ENCODE measurements around the gene F13B. TPM values are rescaled to one million over a fixed set of nuclear protein-coding genes. Genes with fewer than 3 reads are reported as not detected.
"Not testable (repeated sequence)": the region's sequence is repeated elsewhere in the genome, so short reads cannot be mapped to it uniquely, and the experiment has no call there.

Gene F13B, protein sequence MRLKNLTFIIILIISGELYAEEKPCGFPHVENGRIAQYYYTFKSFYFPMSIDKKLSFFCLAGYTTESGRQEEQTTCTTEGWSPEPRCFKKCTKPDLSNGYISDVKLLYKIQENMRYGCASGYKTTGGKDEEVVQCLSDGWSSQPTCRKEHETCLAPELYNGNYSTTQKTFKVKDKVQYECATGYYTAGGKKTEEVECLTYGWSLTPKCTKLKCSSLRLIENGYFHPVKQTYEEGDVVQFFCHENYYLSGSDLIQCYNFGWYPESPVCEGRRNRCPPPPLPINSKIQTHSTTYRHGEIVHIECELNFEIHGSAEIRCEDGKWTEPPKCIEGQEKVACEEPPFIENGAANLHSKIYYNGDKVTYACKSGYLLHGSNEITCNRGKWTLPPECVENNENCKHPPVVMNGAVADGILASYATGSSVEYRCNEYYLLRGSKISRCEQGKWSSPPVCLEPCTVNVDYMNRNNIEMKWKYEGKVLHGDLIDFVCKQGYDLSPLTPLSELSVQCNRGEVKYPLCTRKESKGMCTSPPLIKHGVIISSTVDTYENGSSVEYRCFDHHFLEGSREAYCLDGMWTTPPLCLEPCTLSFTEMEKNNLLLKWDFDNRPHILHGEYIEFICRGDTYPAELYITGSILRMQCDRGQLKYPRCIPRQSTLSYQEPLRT
- total RNA-seq (not detected), polyA plus RNA-seq (not detected)
- long read RNA-seq, donor 1: 0 reads
- long read RNA-seq, donor 2: 0 reads

DNA sequence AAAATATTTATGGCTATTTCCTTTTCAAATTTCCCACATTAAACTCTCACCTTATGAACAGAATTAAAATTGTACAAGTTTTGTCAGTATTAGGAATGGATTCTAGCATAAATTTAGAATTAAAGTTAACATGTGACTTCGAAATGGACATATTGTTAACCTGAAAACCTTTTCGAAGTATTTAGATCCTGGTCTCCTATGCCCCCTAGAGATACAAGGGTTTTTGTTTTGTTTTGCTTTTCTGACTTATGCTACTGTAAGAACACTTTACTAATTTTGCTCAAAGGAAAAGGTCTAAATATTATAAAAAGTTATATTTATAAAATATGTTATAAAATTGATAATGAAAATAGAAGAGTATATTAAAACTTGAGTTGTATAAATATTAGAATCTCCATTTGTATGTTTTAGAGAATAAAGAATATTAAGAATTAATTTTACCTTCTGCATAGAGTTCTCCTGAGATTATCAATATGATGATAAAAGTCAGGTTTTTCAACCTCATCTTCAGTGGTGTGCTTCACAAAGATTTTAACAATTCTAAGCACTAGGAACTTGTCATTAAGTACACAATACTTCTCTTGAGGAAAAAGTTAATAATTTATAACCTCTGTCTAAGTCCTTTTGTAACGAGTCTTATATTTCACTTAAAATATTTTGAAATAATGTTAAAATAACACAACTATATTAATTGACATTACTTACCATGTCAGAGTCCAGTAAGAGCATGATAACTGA is at the start of gene F13B:
Gene F13B (minus strand): TSS at position 542 of the 738 bp plus-strand sequence. CDS start 37 bp downstream, at position 505.
- H3K27ac ChIP-seq (ENCODE audit: low read depth in 1 of 2, low read length in 2 of 2): no peak within 1 kb of the TSS
- 80 to 81% methylated on average over 3 of the region's 3 CpGs for whole genome bisulfite sequencing, 2 donors
- no peaks in the 10 kb centered on the region for H3K27me3 ChIP-seq (ENCODE audit: control insufficient read depth in 1 of 2, insufficient read depth in 2 of 2, low read length in 1 of 2)
- peaks cover 4% of the 10 kb centered on the region for H3K9me3 ChIP-seq (ENCODE audit: control insufficient read depth, low read length)
- no peak for DNase-seq
- intact Hi-C loops (cut with DNase I): no loop called here
- no peaks in the 10 kb centered on the region for H3K4me1 ChIP-seq (ENCODE audit: control insufficient read depth in 1 of 2, insufficient read depth in 2 of 2, low read length in 2 of 2)
- no peaks in the 10 kb centered on the region for H3K36me3 ChIP-seq (ENCODE audit: control insufficient read depth in 1 of 2, insufficient read depth in 2 of 2, low read length in 1 of 2)
- ATAC-seq (ENCODE audit: low FRiP score): no peak
- H3K4me3 ChIP-seq (ENCODE audit: low read length in 2 of 2): no peak within 1 kb of the TSS

DNA sequence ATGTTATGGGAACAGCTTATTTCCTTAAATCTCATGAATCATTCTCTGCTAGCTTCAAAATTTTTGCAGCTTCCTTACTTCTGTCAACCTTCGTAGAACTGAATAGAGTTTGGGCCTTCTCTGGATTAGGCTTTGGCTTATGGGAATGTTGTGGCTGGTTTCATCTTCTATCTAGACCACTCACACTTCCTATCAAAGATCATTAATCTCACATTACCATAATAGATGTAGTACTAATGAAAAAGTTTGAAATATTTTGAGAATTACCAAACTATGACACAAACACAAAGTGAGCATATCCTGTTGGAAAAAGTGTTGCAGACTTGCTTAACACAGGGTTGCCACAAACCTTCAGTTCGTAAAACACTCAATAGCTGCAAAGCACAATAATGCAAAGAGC is 49.1 kb upstream of the F13B start:
- Histone ChIP-seq H3K9me3 (ENCODE audit: control insufficient read depth, low read length) (no peaks in the 10 kb centered on the region), H3K27me3 (ENCODE audit: control insufficient read depth in 1 of 2, insufficient read depth in 2 of 2, low read length in 1 of 2) (no peaks in the 10 kb centered on the region), H3K4me3 (ENCODE audit: low read length in 2 of 2) (no peak overlapping the region), H3K4me1 (ENCODE audit: control insufficient read depth in 1 of 2, insufficient read depth in 2 of 2, low read length in 2 of 2) (no peaks in the 10 kb centered on the region), H3K27ac (ENCODE audit: low read depth in 1 of 2, low read length in 2 of 2) (no peak overlapping the region), H3K36me3 (ENCODE audit: control insufficient read depth in 1 of 2, insufficient read depth in 2 of 2, low read length in 1 of 2) (no peaks in the 10 kb centered on the region)
- intact Hi-C loops (cut with DNase I): no loop called here
- ATAC-seq (ENCODE audit: low FRiP score) (no peak), DNase-seq (no peak)
- 94 to 97% methylated on average over 2 of the region's 2 CpGs for whole genome bisulfite sequencing, 2 donors

DNA sequence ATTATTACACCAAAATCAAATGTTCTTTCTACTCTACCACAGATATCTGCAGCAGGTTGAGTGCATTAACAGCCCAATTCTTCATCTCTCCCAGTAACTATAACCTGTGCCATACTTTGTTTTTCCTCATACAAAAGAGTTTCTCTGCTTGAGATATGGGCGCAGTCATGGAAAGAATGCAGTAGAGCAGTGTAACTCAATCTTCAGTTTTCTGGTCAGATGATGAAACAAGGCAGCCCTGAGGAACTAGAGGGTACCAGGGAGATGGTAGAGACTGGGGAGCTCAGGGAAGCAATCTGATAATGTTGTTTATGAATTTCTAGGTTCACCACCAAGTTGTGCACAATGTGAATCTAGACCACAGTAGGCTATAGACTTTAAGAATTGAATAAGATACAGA is 39.8 kb upstream of the F13B start:
- Histone ChIP-seq H3K36me3 (ENCODE audit: control insufficient read depth in 1 of 2, insufficient read depth in 2 of 2, low read length in 1 of 2) (no peaks in the 10 kb centered on the region), H3K4me1 (ENCODE audit: control insufficient read depth in 1 of 2, insufficient read depth in 2 of 2, low read length in 2 of 2) (no peaks in the 10 kb centered on the region), H3K4me3 (ENCODE audit: low read length in 2 of 2) (no peak overlapping the region), H3K27ac (ENCODE audit: low read depth in 1 of 2, low read length in 2 of 2) (no peak overlapping the region), H3K9me3 (ENCODE audit: control insufficient read depth, low read length) (no peaks in the 10 kb centered on the region), H3K27me3 (ENCODE audit: control insufficient read depth in 1 of 2, insufficient read depth in 2 of 2, low read length in 1 of 2) (no peaks in the 10 kb centered on the region)
- intact Hi-C loops (cut with DNase I): no loop called here
- ATAC-seq (ENCODE audit: low FRiP score): no peak
- 100% methylated on average over 1 of the region's 1 CpG for WGBS, 2 donors
- no peak for DNase-seq

DNA sequence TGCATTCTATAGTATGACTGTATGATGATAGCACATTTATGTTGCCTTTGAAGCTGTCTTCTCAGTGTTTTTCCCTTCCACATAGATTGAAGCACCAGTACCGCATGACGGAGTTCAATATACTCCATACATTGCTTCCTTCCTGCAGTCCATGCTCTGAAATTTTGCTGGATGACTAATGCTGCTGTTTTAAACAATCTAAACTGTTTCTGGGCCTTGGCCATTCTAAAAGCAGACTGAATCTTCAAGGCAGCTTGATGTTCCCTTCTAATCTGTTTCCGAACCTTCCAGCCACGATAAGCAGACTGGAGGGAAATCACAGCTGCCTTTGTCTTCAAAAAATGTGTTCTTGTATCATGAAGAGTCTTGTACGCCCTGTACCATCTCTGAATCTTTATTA is 36.2 kb upstream of the F13B start:
- intact Hi-C loops (cut with DNase I): no loop called here
- ATAC-seq (ENCODE audit: low FRiP score) (no peak), DNase-seq (no peak)
- Histone ChIP-seq H3K4me3 (ENCODE audit: low read length in 2 of 2) (no peak overlapping the region), H3K27me3 (ENCODE audit: control insufficient read depth in 1 of 2, insufficient read depth in 2 of 2, low read length in 1 of 2) (no peaks in the 10 kb centered on the region), H3K9me3 (ENCODE audit: control insufficient read depth, low read length) (no peaks in the 10 kb centered on the region), H3K27ac (ENCODE audit: low read depth in 1 of 2, low read length in 2 of 2) (no peak overlapping the region), H3K4me1 (ENCODE audit: control insufficient read depth in 1 of 2, insufficient read depth in 2 of 2, low read length in 2 of 2) (no peaks in the 10 kb centered on the region), H3K36me3 (ENCODE audit: control insufficient read depth in 1 of 2, insufficient read depth in 2 of 2, low read length in 1 of 2) (no peaks in the 10 kb centered on the region)
- 60 to 71% methylated on average over 5 of the region's 5 CpGs for WGBS, 2 donors

DNA sequence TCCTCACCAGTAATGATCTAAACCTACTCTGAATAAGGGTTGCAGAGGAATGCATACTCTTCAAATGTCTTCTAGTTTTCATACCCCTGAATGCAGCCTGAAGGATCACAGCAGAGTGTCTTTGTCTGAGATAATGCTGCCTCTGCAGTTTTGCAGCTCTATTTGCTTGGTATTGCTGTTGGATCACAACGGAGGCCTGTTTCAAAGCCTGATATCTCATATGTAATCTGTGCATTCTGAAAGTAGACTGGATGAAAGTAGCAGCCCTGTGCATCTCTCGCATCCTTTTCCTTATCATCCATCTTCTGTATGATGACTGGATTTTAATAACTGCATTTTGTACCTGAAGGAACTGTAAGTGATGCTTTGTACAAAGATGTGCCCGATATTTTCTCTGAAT is 34.9 kb upstream of the F13B start:
- 94 to 98% methylated on average over 3 of the region's 3 CpGs for WGBS, 2 donors
- ATAC-seq (ENCODE audit: low FRiP score) (no peak), DNase-seq (no peak)
- H3K27me3 ChIP-seq (ENCODE audit: control insufficient read depth in 1 of 2, insufficient read depth in 2 of 2, low read length in 1 of 2): no peaks in the 10 kb centered on the region
- H3K4me3 ChIP-seq (ENCODE audit: low read length in 2 of 2): no peak overlapping the region
- H3K4me1 ChIP-seq (ENCODE audit: control insufficient read depth in 1 of 2, insufficient read depth in 2 of 2, low read length in 2 of 2): no peaks in the 10 kb centered on the region
- intact Hi-C loops (cut with DNase I): no loop called here
- H3K27ac ChIP-seq (ENCODE audit: low read depth in 1 of 2, low read length in 2 of 2): no peak overlapping the region
- no peaks in the 10 kb centered on the region for H3K9me3 ChIP-seq (ENCODE audit: control insufficient read depth, low read length)
- H3K36me3 ChIP-seq (ENCODE audit: control insufficient read depth in 1 of 2, insufficient read depth in 2 of 2, low read length in 1 of 2): no peaks in the 10 kb centered on the region

DNA sequence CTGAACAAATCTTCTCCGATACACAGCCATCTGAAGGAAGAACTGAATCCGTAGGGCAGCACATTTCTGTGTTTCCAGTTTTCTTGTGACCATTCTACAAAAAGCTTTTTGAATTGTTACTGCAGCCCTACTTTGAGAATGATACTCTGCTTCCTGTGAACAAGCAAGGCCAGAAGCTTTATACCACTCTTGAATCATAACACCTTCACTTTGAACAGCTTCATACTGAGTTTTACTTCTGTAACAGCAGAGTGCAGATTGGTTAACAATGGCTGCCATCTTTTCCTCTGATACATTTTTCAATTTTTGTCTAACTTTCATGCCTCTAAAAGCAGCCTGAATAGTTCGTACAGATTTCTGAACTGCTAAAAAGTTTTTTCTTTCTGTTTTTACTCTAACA is 33.6 kb upstream of the F13B start:
- DNase-seq (no peak), ATAC-seq (ENCODE audit: low FRiP score) (no peak)
- no peaks in the 10 kb centered on the region for H3K27me3 ChIP-seq (ENCODE audit: control insufficient read depth in 1 of 2, insufficient read depth in 2 of 2, low read length in 1 of 2)
- no peaks in the 10 kb centered on the region for H3K9me3 ChIP-seq (ENCODE audit: control insufficient read depth, low read length)
- intact Hi-C loops (cut with DNase I): no loop called here
- 79 to 82% methylated on average over 3 of the region's 3 CpGs for WGBS, 2 donors
- no peaks in the 10 kb centered on the region for H3K36me3 ChIP-seq (ENCODE audit: control insufficient read depth in 1 of 2, insufficient read depth in 2 of 2, low read length in 1 of 2)
- no peak overlapping the region for H3K27ac ChIP-seq (ENCODE audit: low read depth in 1 of 2, low read length in 2 of 2)
- no peak overlapping the region for H3K4me3 ChIP-seq (ENCODE audit: low read length in 2 of 2)
- H3K4me1 ChIP-seq (ENCODE audit: control insufficient read depth in 1 of 2, insufficient read depth in 2 of 2, low read length in 2 of 2): no peaks in the 10 kb centered on the region

DNA sequence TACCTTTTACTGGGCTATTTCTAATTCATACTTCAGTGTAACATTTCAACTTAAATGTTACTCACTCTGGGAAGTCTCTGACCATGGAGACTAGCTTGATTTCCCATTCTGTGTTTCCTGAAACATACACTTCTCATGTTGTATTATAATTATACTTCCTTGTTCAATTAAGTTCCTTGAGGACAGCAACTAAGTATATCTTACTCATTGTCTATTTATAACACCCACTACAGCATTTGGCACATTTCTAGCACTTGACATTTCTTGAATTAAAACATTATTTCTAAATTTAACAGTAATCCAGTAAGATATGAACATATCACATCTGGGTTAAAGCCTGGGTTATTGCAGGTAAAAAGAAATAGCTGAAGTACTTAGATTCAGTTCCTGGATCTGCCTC is 32.4 kb upstream of the F13B start:
- Histone ChIP-seq H3K27me3 (ENCODE audit: control insufficient read depth in 1 of 2, insufficient read depth in 2 of 2, low read length in 1 of 2) (no peaks in the 10 kb centered on the region), H3K4me1 (ENCODE audit: control insufficient read depth in 1 of 2, insufficient read depth in 2 of 2, low read length in 2 of 2) (no peaks in the 10 kb centered on the region), H3K9me3 (ENCODE audit: control insufficient read depth, low read length) (no peaks in the 10 kb centered on the region), H3K4me3 (ENCODE audit: low read length in 2 of 2) (no peak overlapping the region), H3K27ac (ENCODE audit: low read depth in 1 of 2, low read length in 2 of 2) (no peak overlapping the region), H3K36me3 (ENCODE audit: control insufficient read depth in 1 of 2, insufficient read depth in 2 of 2, low read length in 1 of 2) (no peaks in the 10 kb centered on the region)
- intact Hi-C loops (cut with DNase I): no loop called here
- DNase-seq (no peak), ATAC-seq (ENCODE audit: low FRiP score) (no peak)

DNA sequence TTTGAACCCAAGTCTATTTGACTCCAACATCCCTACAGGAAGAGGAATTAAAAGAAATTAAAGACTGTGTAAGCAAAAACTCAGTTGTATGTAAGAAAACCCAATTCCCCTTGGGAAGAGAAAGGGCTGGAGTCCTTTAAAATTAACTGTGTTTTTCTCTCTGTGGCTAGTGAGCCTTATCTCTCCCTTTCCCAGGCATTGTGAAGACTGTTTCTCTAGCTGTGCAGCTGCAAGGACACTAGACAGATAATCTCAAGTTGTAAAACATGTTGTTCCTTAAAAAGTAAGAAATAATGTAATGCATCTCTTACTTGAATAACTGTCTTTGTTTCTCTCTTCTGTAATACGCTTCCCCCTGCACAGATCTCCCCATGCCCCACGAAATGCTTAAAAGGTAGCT is 29.9 kb upstream of the F13B start:
- H3K4me1 ChIP-seq (ENCODE audit: control insufficient read depth in 1 of 2, insufficient read depth in 2 of 2, low read length in 2 of 2); H3K27ac ChIP-seq (ENCODE audit: low read depth in 1 of 2, low read length in 2 of 2); H3K36me3 ChIP-seq (ENCODE audit: control insufficient read depth in 1 of 2, insufficient read depth in 2 of 2, low read length in 1 of 2); DNase-seq; H3K9me3 ChIP-seq (ENCODE audit: control insufficient read depth, low read length); ATAC-seq (ENCODE audit: low FRiP score); intact Hi-C loops (cut with DNase I); H3K4me3 ChIP-seq (ENCODE audit: low read length in 2 of 2); H3K27me3 ChIP-seq (ENCODE audit: control insufficient read depth in 1 of 2, insufficient read depth in 2 of 2, low read length in 1 of 2): not testable (repeated sequence)
- 86 to 96% methylated on average over 2 of the region's 2 CpGs for WGBS, 2 donors

Measured in aorta (tissue), 5 donors.